AG04449 (cell line): ENCODE data around the gene THEM4.

Experiments
- CTCF ChIA-PET: fragments of 350-600 bp; formaldehyde crosslinking; extraction: SDS; loops from one replicate; lab custom pipeline; 2021; ENCODE audit warnings: antibody characterized with exemption; lab: Yijun Ruan, JAX
- POLR2A ChIA-PET: fragments of 400-600, 350-600 bp; formaldehyde crosslinking; extraction: SDS; loops from one replicate; lab custom pipeline; 2020; ENCODE audit warnings: antibody characterized with exemption, inconsistent platforms; lab: Yijun Ruan, JAX
- DNase-seq: peaks from one replicate; pipeline ENCODE4 v3.0.0-alpha.2; 2010; ENCODE audit warnings: low read depth, low spot score
- H3K4me3 ChIP-seq: 2 replicates; pipeline ENCODE4 v1.5.1; 2011; ENCODE audit warnings: low read depth, mild to moderate bottlenecking, control low read depth, low read length
- TF ChIP-seq, protein P1 (sequence below): IDR thresholded peaks from one replicate; pipeline ENCODE4 v1.5.1; 2011; ENCODE audit warnings: mild to moderate bottlenecking, moderate library complexity, low read length, control low read depth, inconsistent platforms; ENCODE audit not compliant: insufficient read depth; ENCODE audit errors: missing control alignments

The THEM4 gene

GRCh38 chr1:151944126-151944856, 35.0 kb upstream of the THEM4 start:
- ChIA-PET POLR2A (no interaction called here), CTCF (interaction anchor here (0.8 to 3.2 kb wide), 7 partner anchors 10 to 69 kb away, joined by 3 to 36 read pairs (median 4); no protein-coding TSS in a partner anchor)
- TF ChIP-seq, protein P1, sequence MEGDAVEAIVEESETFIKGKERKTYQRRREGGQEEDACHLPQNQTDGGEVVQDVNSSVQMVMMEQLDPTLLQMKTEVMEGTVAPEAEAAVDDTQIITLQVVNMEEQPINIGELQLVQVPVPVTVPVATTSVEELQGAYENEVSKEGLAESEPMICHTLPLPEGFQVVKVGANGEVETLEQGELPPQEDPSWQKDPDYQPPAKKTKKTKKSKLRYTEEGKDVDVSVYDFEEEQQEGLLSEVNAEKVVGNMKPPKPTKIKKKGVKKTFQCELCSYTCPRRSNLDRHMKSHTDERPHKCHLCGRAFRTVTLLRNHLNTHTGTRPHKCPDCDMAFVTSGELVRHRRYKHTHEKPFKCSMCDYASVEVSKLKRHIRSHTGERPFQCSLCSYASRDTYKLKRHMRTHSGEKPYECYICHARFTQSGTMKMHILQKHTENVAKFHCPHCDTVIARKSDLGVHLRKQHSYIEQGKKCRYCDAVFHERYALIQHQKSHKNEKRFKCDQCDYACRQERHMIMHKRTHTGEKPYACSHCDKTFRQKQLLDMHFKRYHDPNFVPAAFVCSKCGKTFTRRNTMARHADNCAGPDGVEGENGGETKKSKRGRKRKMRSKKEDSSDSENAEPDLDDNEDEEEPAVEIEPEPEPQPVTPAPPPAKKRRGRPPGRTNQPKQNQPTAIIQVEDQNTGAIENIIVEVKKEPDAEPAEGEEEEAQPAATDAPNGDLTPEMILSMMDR, result no peak
- no peak for DNase-seq
- no peak overlapping the region for H3K4me3 ChIP-seq

- POLR2A ChIA-PET, result no interaction called here
- TF ChIP-seq, protein P1, result no peak
- H3K4me3 ChIP-seq, result no peak overlapping the region
- no peak for DNase-seq
- CTCF ChIA-PET, result interaction anchor here (0.8 to 14.8 kb wide), 5 partner anchors 9 to 72 kb away, joined by 3 to 605 read pairs (median 36); partner anchors contain the start of gene S100A10
Observed at GRCh38 chr1:151943591-151943990, 34.3 kb upstream of the THEM4 start.

GRCh38 chr1:151942882-151943281, 33.6 kb upstream of the THEM4 start:
- ChIA-PET CTCF (interaction anchor here (1.0 to 14.8 kb wide), 5 partner anchors 9 to 72 kb away, joined by 4 to 605 read pairs (median 19); partner anchors contain the start of gene S100A10), POLR2A (no interaction called here)
- no peak overlapping the region for H3K4me3 ChIP-seq
- TF ChIP-seq, protein P1, result no peak
- DNase-seq, result no peak

GRCh38 chr1:151940541-151940940, 31.2 kb upstream of the THEM4 start:
- POLR2A ChIA-PET, result interaction anchor here (1.5 kb wide), 1 partner anchor 55 kb away, joined by 6 read pairs; no protein-coding TSS in a partner anchor
- no peak for DNase-seq
- CTCF ChIA-PET, result interaction anchor here (1.1 to 14.8 kb wide), 6 partner anchors 10 to 75 kb away, joined by 3 to 605 read pairs (median 13); partner anchors contain the start of gene S100A10

GRCh38 chr1:151939779-151940178, 30.5 kb upstream of the THEM4 start:
- ChIA-PET CTCF (interaction anchor here (0.9 to 14.8 kb wide), 7 partner anchors 13 to 75 kb away, joined by 3 to 605 read pairs (median 5); partner anchors contain the start of gene S100A10), POLR2A (no interaction called here)
- TF ChIP-seq, protein P1, result no peak
- no peak overlapping the region for H3K4me3 ChIP-seq
- DNase-seq, result no peak

More at GRCh38 chr1:151940541-151940940, 31.2 kb upstream of the THEM4 start:
- TF ChIP-seq, protein P1, result no peak
- no peak overlapping the region for H3K4me3 ChIP-seq

- no peak for DNase-seq
- no peak overlapping the region for H3K4me3 ChIP-seq
- ChIA-PET POLR2A (no interaction called here), CTCF (interaction anchor here (0.9 to 14.8 kb wide), 7 partner anchors 12 to 76 kb away, joined by 3 to 605 read pairs (median 5); partner anchors contain the start of gene S100A10)
- TF ChIP-seq, protein P1, result no peak
Observed at GRCh38 chr1:151939141-151939540, 29.8 kb upstream of the THEM4 start.
